Heart left ventricle (tissue), 13 donors: ENCODE measurements around the gene FADS3.

Source experiments
- CTCF ChIP-seq, 12 donors: fragments of 200-600 bp; sonication (generic) in 4 of 12; IDR thresholded peaks; one replicate each; pipeline versions ENCODE4 v1.5.0 to v1.8.0; 2018 to 2022; ENCODE audit warnings: antibody characterized with exemption in 12 of 12, mild to moderate bottlenecking in 5 of 12
- POLR2A ChIP-seq, 2 donors: fragments of 450-650 bp; IDR thresholded peaks; one replicate each; pipeline ENCODE4 v1.6.1; 2017; ENCODE audit warnings: antibody characterized with exemption in 2 of 2, mild to moderate bottlenecking in 2 of 2, moderate library complexity in 2 of 2
- donor health status: ischemic (EF 13 %, LVEDD 7.1; RV severe dilation, severe dysfunction).
- donor health status: DM: no; HTN: yes; CAD: no.
- donor health status: DM: no; HTN: no; CAD: no.
- donor health status: ischemic (EF 25% LVEDD 6.9; RV normal size, moderate dysfunction).
- donor health status: ischemic (EF 25% LVEDD 5.7; RV mildly dilated, moderate dysfunction).
- donor health status: ischemic (EF 35%, LVEDD 5.7; RV mildly dilated, moderate dysfunction).
- donor health status: nonischemic (EF 11% LVEDD 7.7; RV severe dilation, severe dysfunction).
- donor health status: DM: yes; HTN: yes; CAD: no.
- donor health status: PGD.
- donor health status: ischemic (EF 29% LVEDD 5.4; RV normal size, mild dysfunction).
- donor health status: nonischemic (EF 23%, LVEDD 6.1; RV moderate dilation, normal function).

GRCh38 chr11:61870541-61871031, 20.8 kb downstream of the FADS3 start:
- no peak for TF ChIP-seq CTCF (IDR thresholded peaks at IDR 0.05)
- TF ChIP-seq POLR2A (IDR thresholded peaks at IDR 0.05), result no peak
